NK-92 (cell line): ENCODE results near the gene HUS1B.
"Not testable (repeated sequence)": the region's sequence is repeated elsewhere in the genome, so short reads cannot be mapped to it uniquely, and the experiment has no call there.

Experiments
- DNase-seq: peaks from one replicate; lab custom pipeline; 2025; ENCODE audit not compliant: unreplicated experiment; lab: John Stamatoyannopoulos, UW

HUS1B gene

GRCh38 chr6:679282-679681 is 22.4 kb upstream of the HUS1B start:
- no peak for DNase-seq

GRCh38 chr6:678520-678919 is 21.6 kb upstream of the HUS1B start:
- no peak for DNase-seq

GRCh38 chr6:677919-678318 is 21.0 kb upstream of the HUS1B start:
- no peak for DNase-seq

GRCh38 chr6:674956-675355 is 18.1 kb upstream of the HUS1B start:
- DNase-seq = no peak

GRCh38 chr6:674406-674805 is 17.5 kb upstream of the HUS1B start:
- DNase-seq = no peak

- no peak for DNase-seq
Observed at GRCh38 chr6:667253-667927, 10.5 kb upstream of the HUS1B start.

- no peak for DNase-seq
Observed at GRCh38 chr6:665403-666267, 8.7 kb upstream of the HUS1B start.

- not testable (repeated sequence) for DNase-seq
Observed at GRCh38 chr6:663788-664187, 6.9 kb upstream of the HUS1B start.

- DNase-seq = no peak
Observed at GRCh38 chr6:659716-660581, 3.0 kb upstream of the HUS1B start.

GRCh38 chr6:658244-658643 is 1.3 kb upstream of the HUS1B start:
- no peak for DNase-seq

GRCh38 chr6:657743-658142 is 843 bp upstream of the HUS1B start:
- DNase-seq = no peak

GRCh38 chr6:654136-654535 is 2.8 kb downstream of the HUS1B start:
- DNase-seq = no peak

GRCh38 chr6:652865-653264 is 4.0 kb downstream of the HUS1B start:
- no peak for DNase-seq

GRCh38 chr6:650098-650497 is 6.8 kb downstream of the HUS1B start:
- DNase-seq = no peak

- DNase-seq = no peak
Observed at GRCh38 chr6:642805-643204, 14.1 kb downstream of the HUS1B start.

- DNase-seq = no peak
Observed at GRCh38 chr6:641225-641985, 15.5 kb downstream of the HUS1B start.

GRCh38 chr6:636488-636887 is 20.4 kb downstream of the HUS1B start:
- no peak for DNase-seq

- DNase-seq = no peak
Observed at GRCh38 chr6:635233-635632, 21.7 kb downstream of the HUS1B start.

- no peak for DNase-seq
Observed at GRCh38 chr6:633611-634010, 23.3 kb downstream of the HUS1B start.

- no peak for DNase-seq
Observed at GRCh38 chr6:628766-629165, 28.1 kb downstream of the HUS1B start.

GRCh38 chr6:626236-626635 is 30.7 kb downstream of the HUS1B start:
- DNase-seq = no peak
